HG02981 (cell line): ENCODE measurements around the gene DNASE2.

Source experiments
- ATAC-seq: cut with Tn5 transposase; IDR thresholded peaks from one replicate; pipeline ENCODE4 v1.9.1; 2021; ENCODE audit warnings: mild to moderate bottlenecking, moderate library complexity; ENCODE audit not compliant: unreplicated experiment

Gene DNASE2

GRCh38 chr19:12834976-12835757 lies 46.1 kb downstream of the DNASE2 start:
- no peak for ATAC-seq

GRCh38 chr19:12834566-12834943 lies 46.7 kb downstream of the DNASE2 start, which contains the start of gene RTBDN:
Gene RTBDN (minus strand): TSS chr19:12834579. CDS start chr19:12829979, 4,600 bp downstream.
- ATAC-seq, result no peak

GRCh38 chr19:12833738-12834565 lies 47.3 kb downstream of the DNASE2 start:
- ATAC-seq, result no peak

GRCh38 chr19:12833418-12833737 lies 47.9 kb downstream of the DNASE2 start:
- ATAC-seq, result no peak

- no peak for ATAC-seq
These were observed 52.8 kb downstream of the DNASE2 start for GRCh38 chr19:12828494-12828893.

GRCh38 chr19:12825254-12826131 lies 55.8 kb downstream of the DNASE2 start:
- ATAC-seq, result no peak
